ENCODE results near the gene THUMPD1.

DNA sequence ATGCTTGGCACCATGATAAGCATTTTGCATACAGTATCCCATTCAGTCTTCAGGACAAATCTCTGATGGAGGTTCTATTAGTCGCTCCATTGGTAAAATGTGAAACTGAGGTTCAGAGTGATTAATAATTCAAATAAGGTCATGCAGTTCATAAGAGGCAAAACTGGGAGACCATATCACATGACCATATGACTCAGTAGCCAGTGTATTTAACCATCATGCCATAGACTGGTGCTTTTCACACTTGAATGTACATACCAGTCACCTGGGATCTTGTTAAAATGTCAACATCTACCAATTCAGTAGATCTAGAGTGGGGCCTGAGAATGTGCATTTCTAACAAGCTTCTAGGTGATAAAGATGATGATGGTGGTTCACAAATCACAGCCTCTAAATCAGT, 26.5 kb upstream of the THUMPD1 start:
- no peak for TF ChIP-seq POLR2A (IDR thresholded peaks at IDR 0.05)
- TF ChIP-seq, protein P1, sequence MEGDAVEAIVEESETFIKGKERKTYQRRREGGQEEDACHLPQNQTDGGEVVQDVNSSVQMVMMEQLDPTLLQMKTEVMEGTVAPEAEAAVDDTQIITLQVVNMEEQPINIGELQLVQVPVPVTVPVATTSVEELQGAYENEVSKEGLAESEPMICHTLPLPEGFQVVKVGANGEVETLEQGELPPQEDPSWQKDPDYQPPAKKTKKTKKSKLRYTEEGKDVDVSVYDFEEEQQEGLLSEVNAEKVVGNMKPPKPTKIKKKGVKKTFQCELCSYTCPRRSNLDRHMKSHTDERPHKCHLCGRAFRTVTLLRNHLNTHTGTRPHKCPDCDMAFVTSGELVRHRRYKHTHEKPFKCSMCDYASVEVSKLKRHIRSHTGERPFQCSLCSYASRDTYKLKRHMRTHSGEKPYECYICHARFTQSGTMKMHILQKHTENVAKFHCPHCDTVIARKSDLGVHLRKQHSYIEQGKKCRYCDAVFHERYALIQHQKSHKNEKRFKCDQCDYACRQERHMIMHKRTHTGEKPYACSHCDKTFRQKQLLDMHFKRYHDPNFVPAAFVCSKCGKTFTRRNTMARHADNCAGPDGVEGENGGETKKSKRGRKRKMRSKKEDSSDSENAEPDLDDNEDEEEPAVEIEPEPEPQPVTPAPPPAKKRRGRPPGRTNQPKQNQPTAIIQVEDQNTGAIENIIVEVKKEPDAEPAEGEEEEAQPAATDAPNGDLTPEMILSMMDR (IDR thresholded peaks at IDR 0.05) = no peak
